Sigmoid colon (tissue), 4 donors: ENCODE measurements around the gene COX7C.

Source experiments
- POLR2A ChIP-seq, 2 donors: fragments of 450-650 bp; IDR thresholded peaks; one replicate each; pipeline ENCODE4 v1.6.1; 2016; ENCODE audit warnings: antibody characterized with exemption in 2 of 2, mild to moderate bottlenecking in 2 of 2, moderate library complexity in 2 of 2
- POLR2AphosphoS5 ChIP-seq, 4 donors: sonication (generic); formaldehyde crosslinking; IDR thresholded peaks; one replicate each; pipeline ENCODE4 v1.6.1; 2017; ENCODE audit warnings: antibody characterized with exemption in 4 of 4
- TF ChIP-seq, protein P1 (sequence below), 4 experiments: fragments of 450-650 bp in 3 of 4; fragments of 200-600 bp in 1 of 4; IDR thresholded peaks; one replicate each; pipeline ENCODE4 v1.5.1; 2016 to 2019; ENCODE audit warnings: antibody characterized with exemption in 4 of 4, mild to moderate bottlenecking in 3 of 4, moderate library complexity in 2 of 4

DNA sequence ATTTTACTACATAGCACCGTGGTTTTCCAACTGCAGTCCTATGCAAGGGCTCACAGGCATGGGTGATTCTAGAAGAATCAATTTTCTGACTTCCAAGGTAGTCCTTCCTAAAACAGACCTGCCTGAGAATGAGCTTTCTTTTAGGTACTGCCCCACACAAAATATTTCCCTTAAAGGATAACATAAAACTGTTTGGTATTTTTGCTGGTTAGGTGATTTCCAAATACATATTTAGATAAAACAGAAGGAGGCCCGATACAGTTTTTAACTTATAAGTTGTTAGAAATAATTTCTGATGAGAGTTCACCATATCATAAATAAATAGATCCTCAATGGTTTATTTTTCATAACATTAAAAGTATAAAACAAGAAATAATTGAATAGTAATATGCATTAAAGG lies 46.4 kb downstream of the COX7C start:
- TF ChIP-seq, protein P1, sequence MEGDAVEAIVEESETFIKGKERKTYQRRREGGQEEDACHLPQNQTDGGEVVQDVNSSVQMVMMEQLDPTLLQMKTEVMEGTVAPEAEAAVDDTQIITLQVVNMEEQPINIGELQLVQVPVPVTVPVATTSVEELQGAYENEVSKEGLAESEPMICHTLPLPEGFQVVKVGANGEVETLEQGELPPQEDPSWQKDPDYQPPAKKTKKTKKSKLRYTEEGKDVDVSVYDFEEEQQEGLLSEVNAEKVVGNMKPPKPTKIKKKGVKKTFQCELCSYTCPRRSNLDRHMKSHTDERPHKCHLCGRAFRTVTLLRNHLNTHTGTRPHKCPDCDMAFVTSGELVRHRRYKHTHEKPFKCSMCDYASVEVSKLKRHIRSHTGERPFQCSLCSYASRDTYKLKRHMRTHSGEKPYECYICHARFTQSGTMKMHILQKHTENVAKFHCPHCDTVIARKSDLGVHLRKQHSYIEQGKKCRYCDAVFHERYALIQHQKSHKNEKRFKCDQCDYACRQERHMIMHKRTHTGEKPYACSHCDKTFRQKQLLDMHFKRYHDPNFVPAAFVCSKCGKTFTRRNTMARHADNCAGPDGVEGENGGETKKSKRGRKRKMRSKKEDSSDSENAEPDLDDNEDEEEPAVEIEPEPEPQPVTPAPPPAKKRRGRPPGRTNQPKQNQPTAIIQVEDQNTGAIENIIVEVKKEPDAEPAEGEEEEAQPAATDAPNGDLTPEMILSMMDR (IDR thresholded peaks at IDR 0.05), result no peak
- TF ChIP-seq POLR2A (IDR thresholded peaks at IDR 0.05), result no peak
- TF ChIP-seq POLR2AphosphoS5 (IDR thresholded peaks at IDR 0.05), result no peak
